RWPE2 (cell line): ENCODE results near the gene RNF215.

Experiments
- ATAC-seq: fragments of 200-7000 bp; cut with Tn5 transposase; 3 replicates; pipeline ENCODE4 v1.9.1; 2021; ENCODE audit warnings: low read depth
- DNase-seq: peaks from one replicate; pipeline ENCODE4 v3.0.0-alpha.2; 2020; ENCODE audit warnings: low spot score
- H3K27ac ChIP-seq: fragments of 450-650 bp; 2 replicates; pipeline ENCODE4 v1.5.1; 2017; ENCODE audit warnings: mild to moderate bottlenecking; ENCODE audit not compliant: poor library complexity, severe bottlenecking
- H3K27me3 ChIP-seq: fragments of 250-450 bp; sonication (Bioruptor Pico); 2 replicates; pipeline ENCODE4 v1.5.1; 2021; ENCODE audit warnings: mild to moderate bottlenecking, moderate library complexity; ENCODE audit not compliant: insufficient read depth, poor library complexity, severe bottlenecking
- H3K36me3 ChIP-seq: fragments of 250-450 bp; sonication (Bioruptor Pico); 2 replicates; pipeline ENCODE4 v1.5.1; 2020; ENCODE audit warnings: low read depth, mild to moderate bottlenecking, moderate library complexity
- H3K4me1 ChIP-seq: fragments of 250-450 bp; sonication (Bioruptor Pico); 2 replicates; pipeline ENCODE4 v1.5.1; 2021; ENCODE audit warnings: mild to moderate bottlenecking, moderate library complexity; ENCODE audit not compliant: insufficient read depth, poor library complexity, severe bottlenecking
- H3K4me3 ChIP-seq: fragments of 250-450 bp; sonication (Bioruptor Pico); 2 replicates; pipeline ENCODE4 v1.5.1; 2021; ENCODE audit warnings: mild to moderate bottlenecking, moderate library complexity; ENCODE audit not compliant: severe bottlenecking
- H3K9me3 ChIP-seq: fragments of 250-450 bp; sonication (Bioruptor Pico); 2 replicates; pipeline ENCODE4 v1.5.1; 2021; ENCODE audit warnings: mild to moderate bottlenecking, moderate library complexity; ENCODE audit not compliant: severe bottlenecking
- CTCF ChIP-seq: fragments of 450-650 bp; IDR thresholded peaks from one replicate; pipeline ENCODE4 v1.5.1; 2017; ENCODE audit warnings: mild to moderate bottlenecking, moderate library complexity; ENCODE audit not compliant: poor library complexity, severe bottlenecking

The RNF215 gene

GRCh38 chr22:30357650-30358215 lies 29.5 kb downstream of the RNF215 start:
- no peak for TF ChIP-seq CTCF
- no peak for DNase-seq
- Histone ChIP-seq H3K27me3 (no peaks in the 10 kb centered on the region), H3K9me3 (no peaks in the 10 kb centered on the region), H3K4me1 (peaks cover 5% of the 10 kb centered on the region), H3K27ac (no peak overlapping the region), H3K36me3 (peaks cover 17% of the 10 kb centered on the region), H3K4me3 (no peak overlapping the region)
- no peak for ATAC-seq

GRCh38 chr22:30357236-30357570 lies 30.0 kb downstream of the RNF215 start:
- DNase-seq: no peak
- H3K4me3 ChIP-seq: peak overlapping the region; percentile 87
- H3K27me3 ChIP-seq: no peaks in the 10 kb centered on the region
- H3K27ac ChIP-seq: no peak overlapping the region
- H3K9me3 ChIP-seq: no peaks in the 10 kb centered on the region
- no peak for TF ChIP-seq CTCF
- peaks cover 22% of the 10 kb centered on the region for H3K36me3 ChIP-seq
- ATAC-seq: no peak
- peaks cover 5% of the 10 kb centered on the region for H3K4me1 ChIP-seq

- TF ChIP-seq CTCF: no peak
- H3K9me3 ChIP-seq: no peaks in the 10 kb centered on the region
- DNase-seq: peak; percentile 95
- peak within 1 kb of the TSS; percentile 59 for H3K27ac ChIP-seq
- no peaks in the 10 kb centered on the region for H3K27me3 ChIP-seq
- peak; percentile 95 for ATAC-seq
- H3K4me3 ChIP-seq: peak within 1 kb of the TSS; percentile 87
- H3K4me1 ChIP-seq: peaks cover 5% of the 10 kb centered on the region
- peaks cover 24% of the 10 kb centered on the region for H3K36me3 ChIP-seq
Observed at GRCh38 chr22:30356449-30357235, 30.6 kb downstream of the RNF215 start, which contains the start of the genes CCDC157 and SF3A1. TSS of gene CCDC157 (plus strand) at chr22:30357007. CDS start at chr22:30366001, 8,994 bp downstream. TSS of gene SF3A1 (minus strand) at chr22:30356894. CDS start at chr22:30356792, 102 bp downstream.

GRCh38 chr22:30354644-30355043 lies 32.6 kb downstream of the RNF215 start:
- Histone ChIP-seq H3K4me1 (peaks cover 5% of the 10 kb centered on the region), H3K36me3 (peaks cover 42% of the 10 kb centered on the region), H3K4me3 (no peak overlapping the region), H3K9me3 (no peaks in the 10 kb centered on the region), H3K27ac (no peak overlapping the region), H3K27me3 (no peaks in the 10 kb centered on the region)
- DNase-seq: no peak
- no peak for TF ChIP-seq CTCF
- ATAC-seq: no peak

- DNase-seq (no peak), ATAC-seq (no peak)
- peaks cover 5% of the 10 kb centered on the region for H3K4me1 ChIP-seq
- H3K9me3 ChIP-seq: no peaks in the 10 kb centered on the region
- H3K4me3 ChIP-seq: no peak overlapping the region
- no peaks in the 10 kb centered on the region for H3K27me3 ChIP-seq
- no peak for TF ChIP-seq CTCF
- H3K27ac ChIP-seq: no peak overlapping the region
- H3K36me3 ChIP-seq: peaks cover 75% of the 10 kb centered on the region
Observed at GRCh38 chr22:30351226-30351625, 36.0 kb downstream of the RNF215 start.
